Heart left ventricle (tissue), 16 donors: ENCODE results near the gene HPS3. TPM values are rescaled to one million over a fixed set of nuclear protein-coding genes. Genes with fewer than 3 reads are reported as not detected.

ENCODE experiments used
- ATAC-seq, 4 donors: fragments of 200-7000 bp; cut with Tn5 transposase; one replicate each; pipeline ENCODE4 v1.9.1; 2020 to 2022; ENCODE audit warnings: moderate library complexity in 4 of 4, mild to moderate bottlenecking in 3 of 4, moderate number of reproducible peaks in 1 of 4
- DNase-seq, 5 donors: peaks; one replicate each; pipeline ENCODE4 v3.0.0-alpha.2; 2020
- H3K27ac ChIP-seq, 12 donors: fragments of 200-600 bp; sonication (generic) in 4 of 12; one replicate each; pipeline versions ENCODE4 v1.5.0 to v1.8.0; 2016 to 2022; ENCODE audit warnings: mild to moderate bottlenecking in 2 of 12
- H3K27me3 ChIP-seq, 9 donors: fragments of 200-600 bp; sonication (generic) in 2 of 9; one replicate each; pipeline versions ENCODE4 v1.5.1 to v1.8.0; 2016 to 2022; ENCODE audit warnings: mild to moderate bottlenecking in 3 of 9
- H3K36me3 ChIP-seq, 9 donors: fragments of 200-600 bp; sonication (generic) in 2 of 9; one replicate each; pipeline versions ENCODE4 v1.5.0 to v1.8.0; 2018 to 2022; ENCODE audit warnings: mild to moderate bottlenecking in 2 of 9
- H3K4me1 ChIP-seq, 12 donors: fragments of 200-600 bp; sonication (generic) in 4 of 12; one replicate each; pipeline versions ENCODE4 v1.5.0 to v1.8.0; 2016 to 2022; ENCODE audit warnings: mild to moderate bottlenecking in 3 of 12
- H3K4me3 ChIP-seq, 12 donors: fragments of 200-600 bp; sonication (generic) in 4 of 12; one replicate each; pipeline versions ENCODE4 v1.5.0 to v1.8.0; 2017 to 2022; ENCODE audit warnings: mild to moderate bottlenecking in 9 of 12, moderate library complexity in 4 of 12
- H3K9me3 ChIP-seq, 12 donors: fragments of 200-600 bp; sonication (generic) in 4 of 12; one replicate each; pipeline versions ENCODE4 v1.5.0 to v1.8.0; 2016 to 2022; ENCODE audit warnings: mild to moderate bottlenecking in 1 of 12
- POLR2A ChIP-seq, 2 donors: fragments of 450-650 bp; IDR thresholded peaks; one replicate each; pipeline ENCODE4 v1.6.1; 2017; ENCODE audit warnings: antibody characterized with exemption in 2 of 2, mild to moderate bottlenecking in 2 of 2, moderate library complexity in 2 of 2
- WGBS, 4 donors: extraction: QIAGEN DNeasy Blood & Tissue Kit in 2 of 4; methylation state at CpG; one replicate each; pipeline versions ENCODE4 v1.1.5 to v1.1.7; 2013 to 2018; 5-methylcytosine and 5-hydroxymethylcytosine counted together
- intact Hi-C, 10 donors: fragments of 100-400 bp; cut with DNase I; formaldehyde crosslinking; loops; one replicate each; pipeline versions ENCODE4 v1.11.1 to v1.14.2; 2022
- polyA plus RNA-seq, 2 donors: library from polyadenylated mRNA; stranded (reverse); fragments of 200-250 nt; gene quantifications; one replicate each; pipeline ENCODE4 v1.2.3, GENCODE V29; 2013
- total RNA-seq, 9 donors: library from RNA; depleted of rRNA in 2 of 9; stranded (reverse); fragments of >200 nt in 2 of 9; fragmentation: NEBNext Ultra II Directional in 3 of 9; extraction: Animal tissue kit (Norgen Biotek cat#: 25700) in 3 of 9; gene quantifications; one replicate each; pipeline versions ENCODE4 v1.1.0 to v1.2.4, GENCODE V29; 2016 to 2023
- TF ChIP-seq, protein P1 (sequence below), 12 donors: fragments of 200-600 bp; sonication (generic) in 4 of 12; IDR thresholded peaks; one replicate each; pipeline versions ENCODE4 v1.5.0 to v1.8.0; 2018 to 2022; ENCODE audit warnings: antibody characterized with exemption in 12 of 12, mild to moderate bottlenecking in 5 of 12
- donor health status: ischemic (EF 13 %, LVEDD 7.1; RV severe dilation, severe dysfunction).
- donor health status: healthy with polysubstance abuse.
- donor health status: DM: no; HTN: yes; CAD: no.
- donor health status: DM: no; HTN: no; CAD: no.
- donor health status: ischemic (EF 25% LVEDD 6.9; RV normal size, moderate dysfunction).
- donor health status: ischemic (EF 25% LVEDD 5.7; RV mildly dilated, moderate dysfunction).
- donor health status: healthy.
- donor health status: DM: yes; HTN: yes; CAD: no.
- donor health status: ischemic (EF 35%, LVEDD 5.7; RV mildly dilated, moderate dysfunction).
- donor health status: nonischemic (EF 11% LVEDD 7.7; RV severe dilation, severe dysfunction).
- donor health status: DM: yes; HTN: yes; CAD: no.
- donor health status: PGD.
- donor health status: ischemic (EF 29% LVEDD 5.4; RV normal size, mild dysfunction).
- donor health status: nonischemic (EF 23%, LVEDD 6.1; RV moderate dilation, normal function).

Gene HPS3
- total and polyA plus RNA-seq, 11 donors, result 3.0 to 15.6 (median 6.0) TPM

DNA sequence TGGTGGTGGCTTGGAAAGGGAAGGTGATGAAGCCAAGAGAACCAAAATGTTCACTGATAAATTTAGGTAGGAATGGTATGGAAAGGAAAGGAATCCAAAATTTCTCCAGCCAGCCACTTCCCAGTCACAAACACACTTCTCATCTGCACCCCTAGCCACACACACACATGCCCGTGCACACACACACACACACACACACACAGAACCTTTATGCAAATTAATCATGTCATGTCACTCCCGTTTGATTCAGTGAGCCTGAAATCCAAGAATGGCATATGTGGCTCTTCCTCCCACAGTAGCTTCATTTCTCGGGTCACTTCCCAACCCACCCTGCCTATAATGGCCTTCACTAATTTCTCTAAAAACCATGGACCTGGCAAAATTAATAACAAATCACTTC, 40.0 kb upstream of the HPS3 start:
- ATAC-seq, result no peak

GRCh38 chr3:149090461-149090860, 39.0 kb upstream of the HPS3 start:
- intact Hi-C loops, result no loop called here
- Histone ChIP-seq H3K4me3 (no peak overlapping the region), H3K4me1 (peaks cover 0 to 9% (median 2%) of the 10 kb centered on the region in 12 donors), H3K27ac (no peak overlapping the region), H3K36me3 (no peaks in the 10 kb centered on the region), H3K9me3 (no peaks in the 10 kb centered on the region), H3K27me3 (no peaks in the 10 kb centered on the region)
- ATAC-seq (no peak), DNase-seq (no peak)
- WGBS, 4 donors, result 95 to 100% (median 97%) methylated on average over 1 of the region's 1 CpG
- no peak for TF ChIP-seq POLR2A (IDR thresholded peaks at IDR 0.05)
- TF ChIP-seq, protein P1, sequence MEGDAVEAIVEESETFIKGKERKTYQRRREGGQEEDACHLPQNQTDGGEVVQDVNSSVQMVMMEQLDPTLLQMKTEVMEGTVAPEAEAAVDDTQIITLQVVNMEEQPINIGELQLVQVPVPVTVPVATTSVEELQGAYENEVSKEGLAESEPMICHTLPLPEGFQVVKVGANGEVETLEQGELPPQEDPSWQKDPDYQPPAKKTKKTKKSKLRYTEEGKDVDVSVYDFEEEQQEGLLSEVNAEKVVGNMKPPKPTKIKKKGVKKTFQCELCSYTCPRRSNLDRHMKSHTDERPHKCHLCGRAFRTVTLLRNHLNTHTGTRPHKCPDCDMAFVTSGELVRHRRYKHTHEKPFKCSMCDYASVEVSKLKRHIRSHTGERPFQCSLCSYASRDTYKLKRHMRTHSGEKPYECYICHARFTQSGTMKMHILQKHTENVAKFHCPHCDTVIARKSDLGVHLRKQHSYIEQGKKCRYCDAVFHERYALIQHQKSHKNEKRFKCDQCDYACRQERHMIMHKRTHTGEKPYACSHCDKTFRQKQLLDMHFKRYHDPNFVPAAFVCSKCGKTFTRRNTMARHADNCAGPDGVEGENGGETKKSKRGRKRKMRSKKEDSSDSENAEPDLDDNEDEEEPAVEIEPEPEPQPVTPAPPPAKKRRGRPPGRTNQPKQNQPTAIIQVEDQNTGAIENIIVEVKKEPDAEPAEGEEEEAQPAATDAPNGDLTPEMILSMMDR (IDR thresholded peaks at IDR 0.05), result no peak

More for the DNA sequence above, 40.0 kb upstream of the HPS3 start:
- H3K9me3 ChIP-seq, result no peaks in the 10 kb centered on the region
- no peak overlapping the region for H3K4me3 ChIP-seq
- no peaks in the 10 kb centered on the region for H3K27me3 ChIP-seq
- intact Hi-C loops, result loop anchor here in 3 of 10 donors (5.0 to 10.0 kb wide), 3 partner anchors 95 to 135 kb away; partner anchors contain the start of gene GYG1 (in 3 of the 3)
- H3K36me3 ChIP-seq, result peaks cover 0 to 2% (median 0%) of the 10 kb centered on the region in 9 donors
- WGBS, 4 donors, result 71 to 82% (median 74%) methylated on average over 3 of the region's 3 CpGs
- DNase-seq, result no peak
- no peak for TF ChIP-seq POLR2A (IDR thresholded peaks at IDR 0.05)
- TF ChIP-seq, protein P1 (IDR thresholded peaks at IDR 0.05), result no peak
- H3K4me1 ChIP-seq, result peaks cover 0 to 20% (median 9%) of the 10 kb centered on the region in 12 donors
- H3K27ac ChIP-seq, result no peak overlapping the region

DNA sequence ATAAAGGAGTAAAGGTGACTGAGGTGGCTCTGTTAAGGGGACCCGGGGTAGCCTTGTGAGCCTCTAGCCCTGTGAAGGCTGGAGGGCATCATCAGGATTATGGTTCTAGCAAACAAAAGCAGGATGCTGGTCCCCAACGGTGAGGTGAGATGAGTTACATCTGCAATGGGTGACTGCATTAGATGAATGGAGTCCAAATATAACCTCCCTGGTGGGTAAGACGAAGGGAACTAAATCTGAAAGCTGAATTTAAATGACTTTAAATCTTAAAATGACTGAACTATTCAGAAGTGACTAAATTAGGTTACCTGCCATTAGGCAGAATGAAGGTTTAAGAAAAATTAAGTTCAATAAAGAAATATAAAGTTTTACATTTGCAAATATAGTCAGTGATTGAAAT, 38.5 kb upstream of the HPS3 start:
- WGBS, 4 donors, result 72 to 85% (median 82%) methylated on average over 3 of the region's 3 CpGs
- intact Hi-C loops, result no loop called here
- H3K27ac ChIP-seq, result no peak overlapping the region
- no peak overlapping the region for H3K4me3 ChIP-seq
- ATAC-seq (no peak), DNase-seq (no peak)
- no peaks in the 10 kb centered on the region for H3K9me3 ChIP-seq
- no peaks in the 10 kb centered on the region for H3K36me3 ChIP-seq
- H3K27me3 ChIP-seq, result no peaks in the 10 kb centered on the region
- TF ChIP-seq, protein P1 (IDR thresholded peaks at IDR 0.05), result no peak
- no peak for TF ChIP-seq POLR2A (IDR thresholded peaks at IDR 0.05)
- peaks cover 0 to 11% (median 0%) of the 10 kb centered on the region in 12 donors for H3K4me1 ChIP-seq

GRCh38 chr3:149091983-149092382, 37.5 kb upstream of the HPS3 start:
- H3K4me1 ChIP-seq, result peaks cover 0 to 5% (median 0%) of the 10 kb centered on the region in 12 donors
- 94 to 100% (median 96%) methylated on average over 4 of the region's 4 CpGs for WGBS, 4 donors
- intact Hi-C loops, result no loop called here
- no peak for ATAC-seq
- no peak overlapping the region for H3K4me3 ChIP-seq
- no peaks in the 10 kb centered on the region for H3K36me3 ChIP-seq
- H3K27me3 ChIP-seq, result no peaks in the 10 kb centered on the region
- no peaks in the 10 kb centered on the region for H3K9me3 ChIP-seq
- no peak for TF ChIP-seq POLR2A (IDR thresholded peaks at IDR 0.05)
- TF ChIP-seq, protein P1 (IDR thresholded peaks at IDR 0.05), result no peak
- DNase-seq, result no peak
- no peak overlapping the region for H3K27ac ChIP-seq
